Stimulated activated effector memory CD8-positive, alpha-beta T cell treated with anti-CD3 and anti-CD28 coated beads, Interleukin-12 subunit alpha, Interleukin-12 subunit beta, amount 100 ng/mL, for 72 hours (primary cell): ENCODE results near the gene TBL1X.
A peak's percentile ranks its signal among the peaks of the same experiment; 100 is the strongest.
"Not testable (repeated sequence)": the region's sequence is repeated elsewhere in the genome, so short reads cannot be mapped to it uniquely, and the experiment has no call there.

Source experiments
- ATAC-seq: fragments of 150-1000 bp; cut with Tn5 transposase; 2 replicates; pipeline ENCODE4 v1.10.0; 2021
- DNase-seq, 2 donors: peaks; one replicate each; pipeline ENCODE4 v3.0.0; 2021 to 2022; ENCODE audit warnings: low spot score in 2 of 2
- H3K27ac Mint-ChIP-seq: one replicate; pipeline ENCODE4 v1.8.0; 2022; ENCODE audit warnings: mild to moderate bottlenecking, mixed read lengths
- H3K36me3 Mint-ChIP-seq: one replicate; pipeline ENCODE4 v1.8.0; 2022; ENCODE audit warnings: mild to moderate bottlenecking, mixed read lengths
- H3K4me1 Mint-ChIP-seq: one replicate; pipeline ENCODE4 v1.8.0; 2022; ENCODE audit warnings: mixed read lengths
- H3K4me3 Mint-ChIP-seq: one replicate; pipeline ENCODE4 v1.8.0; 2022; ENCODE audit warnings: mild to moderate bottlenecking, mixed read lengths
- H3K9me3 Mint-ChIP-seq: one replicate; pipeline ENCODE4 v1.8.0; 2022; ENCODE audit warnings: mixed read lengths

The TBL1X gene

DNA sequence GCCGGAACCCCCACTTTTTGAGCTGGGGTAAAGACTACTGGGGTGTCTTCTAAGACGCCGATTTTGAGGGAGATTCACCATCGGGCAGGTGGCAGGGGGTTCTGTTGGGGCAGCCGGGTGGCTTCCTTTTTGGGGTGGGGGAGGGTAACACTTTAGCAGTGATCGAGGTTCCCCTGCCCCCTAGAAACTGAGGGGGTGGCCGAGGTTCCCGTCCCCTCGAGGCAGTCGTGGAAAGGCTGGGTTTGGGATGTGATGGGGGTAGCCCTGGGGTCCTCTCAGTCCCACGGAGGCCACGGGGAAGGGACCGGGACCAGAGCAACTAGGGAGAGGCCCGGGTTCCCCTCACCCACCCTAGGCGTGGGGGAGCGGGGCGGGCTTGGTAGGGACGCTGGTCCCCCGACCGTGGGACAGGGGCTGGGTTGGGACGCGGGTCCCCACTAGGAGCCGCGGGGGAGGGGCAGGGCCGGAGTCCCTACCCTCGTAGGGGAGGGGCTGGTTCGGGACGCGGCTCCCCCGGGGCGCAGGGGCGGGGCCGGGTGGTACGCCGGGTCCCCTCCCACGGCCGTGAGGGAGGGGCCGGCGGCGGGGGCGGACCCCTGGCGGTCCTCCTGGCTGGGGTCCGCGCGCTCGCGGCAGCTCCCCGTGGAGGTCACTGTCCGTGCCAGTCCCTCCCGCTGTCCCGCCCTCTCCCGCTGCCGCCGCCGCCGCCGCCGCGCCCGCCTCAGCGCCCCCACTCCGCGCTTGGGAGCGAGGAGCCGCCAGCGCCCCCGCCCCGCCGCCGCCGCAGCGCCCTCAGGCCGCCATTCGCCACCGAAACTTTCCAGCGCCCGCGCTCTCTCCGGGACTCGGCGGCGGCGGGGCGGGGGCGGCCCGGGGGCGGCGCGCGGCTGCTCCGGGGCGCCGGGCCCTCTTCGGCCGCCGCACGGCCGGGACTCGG is at the start of gene TBL1X:
TSS of gene TBL1X (plus strand) at position 624 of the 937 bp plus-strand sequence. CDS start 188,529 bp downstream, outside the sequence.
- Mint-ChIP-seq H3K27ac (peak within 1 kb of the TSS; percentile 82), H3K36me3 (peaks cover 25% of the 10 kb centered on the region), H3K9me3 (no peaks in the 10 kb centered on the region), H3K4me1 (peaks cover 33% of the 10 kb centered on the region), H3K4me3 (peak within 1 kb of the TSS; percentile 72)
- ATAC-seq, result peak; percentile 37
- peak; percentile 36 to 75 for DNase-seq

DNA sequence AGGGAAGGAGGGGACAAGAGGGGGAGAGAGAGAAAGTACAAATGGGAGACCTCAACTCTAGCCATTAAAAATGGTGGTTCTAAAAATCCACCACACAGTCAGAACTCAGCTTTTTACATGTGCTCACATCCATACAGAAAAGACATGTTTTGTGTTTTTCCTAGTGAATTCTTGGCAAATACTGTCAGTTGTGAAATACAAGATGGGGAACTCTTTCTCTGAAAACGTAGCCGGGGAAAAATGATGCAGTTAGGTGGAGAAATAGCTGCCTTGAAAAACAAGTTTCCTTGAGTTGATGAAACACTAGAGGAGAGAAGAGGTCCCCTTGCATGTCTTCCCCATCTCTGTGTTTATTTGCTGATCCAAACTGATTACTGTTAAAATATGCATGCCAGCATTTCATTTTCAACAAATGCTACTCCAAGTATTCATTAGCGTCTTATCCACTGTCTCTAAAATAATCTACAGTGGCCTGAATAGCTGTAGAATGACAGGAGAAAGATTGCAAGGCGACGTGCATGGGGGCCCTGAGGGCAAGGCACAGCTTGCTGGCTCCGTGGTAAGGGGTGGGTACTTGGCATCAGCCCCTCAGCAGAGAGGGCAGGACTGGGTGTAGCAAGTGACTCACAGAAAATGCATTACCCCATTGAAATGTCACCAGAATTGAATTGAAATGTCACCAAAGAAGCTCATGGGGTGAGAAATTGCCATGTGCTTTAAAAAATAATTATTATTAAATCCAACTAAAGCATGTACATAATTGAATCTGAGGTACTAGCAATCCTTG is 48.1 kb upstream of the TBL1X start:
- H3K4me3 Mint-ChIP-seq, result no peak overlapping the region

DNA sequence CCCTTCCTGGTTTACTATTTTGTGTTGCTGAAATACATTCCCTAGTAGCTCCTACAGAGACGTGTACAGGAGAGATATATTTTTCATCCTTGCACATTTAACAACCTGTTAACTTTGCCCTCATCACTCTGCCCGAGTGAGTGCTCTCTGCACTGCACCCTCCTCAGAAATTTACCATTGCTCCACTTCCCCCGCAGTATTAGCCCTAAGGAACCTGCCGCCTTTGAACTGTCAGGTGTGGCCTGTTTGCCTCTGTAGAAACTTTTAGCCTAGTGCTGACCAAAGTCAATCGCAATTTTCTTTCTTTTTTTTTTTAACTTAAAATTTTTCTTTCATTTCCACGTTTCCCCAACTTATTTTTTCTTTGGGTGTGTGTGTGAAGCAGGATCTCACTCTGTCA is 46.6 kb upstream of the TBL1X start:
- H3K36me3 Mint-ChIP-seq, result no peaks in the 10 kb centered on the region
- no peak for ATAC-seq
- H3K9me3 Mint-ChIP-seq, result no peaks in the 10 kb centered on the region
- DNase-seq, result no peak
- peaks cover 12% of the 10 kb centered on the region for H3K4me1 Mint-ChIP-seq
- H3K4me3 Mint-ChIP-seq, result no peak overlapping the region
- no peak overlapping the region for H3K27ac Mint-ChIP-seq

More for the DNA sequence above, 48.1 kb upstream of the TBL1X start:
- H3K27ac Mint-ChIP-seq, result no peak overlapping the region
- H3K36me3 Mint-ChIP-seq, result no peaks in the 10 kb centered on the region
- H3K9me3 Mint-ChIP-seq, result no peaks in the 10 kb centered on the region
- H3K4me1 Mint-ChIP-seq, result peaks cover 12% of the 10 kb centered on the region
- DNase-seq (no peak), ATAC-seq (no peak)

DNA sequence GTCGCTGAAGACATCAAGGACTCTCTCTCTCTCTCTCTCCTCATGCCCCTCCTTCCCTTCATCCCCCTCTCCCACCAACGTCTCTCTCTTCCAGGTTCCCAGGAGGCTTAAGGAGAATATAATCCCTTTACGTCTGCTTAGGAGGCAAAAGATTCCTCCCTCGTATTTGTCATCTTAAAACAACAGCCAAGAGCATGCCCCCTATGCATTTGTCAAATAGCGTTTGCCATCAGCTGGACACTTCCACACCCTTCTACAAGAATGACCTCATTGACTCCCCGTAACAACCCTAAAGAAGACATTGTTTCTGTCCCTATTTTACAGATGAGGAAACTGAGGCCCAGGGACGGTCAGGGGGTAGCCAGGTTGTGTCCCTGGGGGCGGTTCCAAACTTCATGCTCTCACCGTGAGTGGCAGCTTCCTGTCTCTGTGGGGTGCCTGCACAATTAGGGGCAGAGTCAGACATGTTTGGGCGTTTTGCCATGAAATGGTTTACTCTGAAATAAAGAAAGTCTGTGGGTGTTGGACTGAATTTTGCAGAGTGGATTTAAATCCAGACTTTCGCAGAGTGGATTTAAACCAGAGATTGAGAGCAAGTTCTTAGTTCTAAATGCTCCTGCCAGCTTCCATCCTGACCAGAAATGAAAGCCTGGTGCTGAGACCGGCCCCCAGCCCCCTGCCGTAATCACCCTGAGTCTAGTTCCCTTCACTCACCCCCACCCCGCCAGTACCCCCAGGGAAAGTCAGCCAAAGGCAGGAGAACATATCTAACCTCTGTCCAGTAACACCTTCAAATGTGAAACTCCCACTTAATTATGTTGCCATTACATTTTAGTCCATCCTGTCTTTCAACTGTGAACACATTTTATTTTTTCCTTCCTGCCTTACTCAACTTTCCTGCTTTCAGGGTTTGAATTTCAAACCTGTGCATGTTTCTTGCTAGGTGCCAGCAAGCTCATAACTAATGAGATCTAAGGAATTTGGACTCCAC is 44.3 kb upstream of the TBL1X start:
- no peak for DNase-seq
- ATAC-seq, result no peak
- Mint-ChIP-seq H3K27ac (no peak overlapping the region), H3K4me3 (no peak overlapping the region), H3K4me1 (peaks cover 12% of the 10 kb centered on the region), H3K36me3 (no peaks in the 10 kb centered on the region), H3K9me3 (no peaks in the 10 kb centered on the region)

DNA sequence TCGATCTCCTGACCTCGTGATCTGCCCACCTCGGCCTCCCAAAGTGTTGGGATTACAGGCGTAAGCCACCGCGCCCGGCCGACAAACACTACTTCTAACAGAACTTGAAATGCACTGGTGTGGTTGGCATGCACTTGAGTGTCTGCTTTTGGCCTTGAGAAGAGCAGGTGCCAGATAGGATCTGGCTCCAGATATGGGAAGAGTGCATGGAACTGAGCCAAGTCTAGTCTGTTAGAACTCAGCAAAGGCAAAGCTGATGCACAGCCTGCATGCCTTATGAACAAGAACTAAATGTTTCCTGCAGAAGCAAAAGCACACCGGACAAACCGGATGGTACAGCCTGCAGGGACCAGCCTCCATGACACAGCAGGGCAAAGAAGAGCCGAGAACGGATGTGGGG is 35.1 kb upstream of the TBL1X start:
- DNase-seq, result no peak
- Mint-ChIP-seq H3K4me1 (no peaks in the 10 kb centered on the region), H3K4me3 (no peak overlapping the region), H3K36me3 (no peaks in the 10 kb centered on the region), H3K27ac (no peak overlapping the region), H3K9me3 (no peaks in the 10 kb centered on the region)
- ATAC-seq, result no peak

DNA sequence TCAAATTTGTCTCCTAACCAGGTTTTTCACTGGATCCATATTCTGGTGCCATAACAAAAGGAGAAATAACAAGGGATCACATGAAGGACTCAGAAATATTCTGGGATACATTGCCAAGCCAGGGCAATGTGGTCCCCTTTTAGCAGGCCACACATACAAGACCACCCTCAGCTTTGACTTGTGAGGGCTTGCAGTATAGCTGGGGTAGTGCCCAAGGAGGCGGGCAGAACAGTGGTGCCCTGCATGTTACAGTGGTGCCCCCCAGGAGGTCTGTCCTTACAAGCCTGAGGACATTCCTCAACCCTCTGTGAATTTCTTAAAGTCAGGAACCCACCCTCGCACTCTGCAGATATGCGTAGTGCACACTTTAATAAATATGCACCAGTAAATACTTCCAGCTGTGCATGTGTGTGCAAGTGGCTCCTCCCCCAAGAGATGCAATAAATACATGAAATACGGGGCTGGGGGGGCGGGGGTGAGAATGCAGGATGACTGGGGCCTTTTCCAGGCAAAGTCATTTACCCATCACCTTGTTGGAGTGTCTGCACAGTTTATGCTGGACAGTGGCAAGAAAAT is 34.4 kb upstream of the TBL1X start:
- ATAC-seq (no peak), DNase-seq (no peak)
- Mint-ChIP-seq H3K4me3 (no peak overlapping the region), H3K36me3 (no peaks in the 10 kb centered on the region), H3K4me1 (no peaks in the 10 kb centered on the region), H3K9me3 (no peaks in the 10 kb centered on the region), H3K27ac (no peak overlapping the region)

DNA sequence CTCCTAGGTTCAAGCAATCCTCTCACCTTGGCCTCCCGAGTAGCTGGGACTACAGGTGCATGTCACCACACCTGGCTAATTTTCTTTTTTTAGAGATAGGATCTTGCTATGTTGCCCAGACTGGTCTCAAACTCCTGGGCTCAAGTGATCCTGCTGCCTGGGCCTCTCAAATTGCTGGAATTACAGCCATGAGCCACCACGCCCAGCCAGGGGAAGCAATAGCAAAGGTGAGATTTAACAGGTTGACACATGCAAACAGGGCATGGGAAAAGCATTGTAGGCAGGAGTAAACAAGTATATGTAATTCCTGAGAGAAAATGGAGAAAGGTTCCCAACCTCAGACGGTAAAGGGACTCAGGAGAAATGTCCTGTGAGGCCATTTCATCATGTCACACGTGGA is 33.6 kb upstream of the TBL1X start:
- Mint-ChIP-seq H3K36me3 (no peaks in the 10 kb centered on the region), H3K4me1 (no peaks in the 10 kb centered on the region), H3K9me3 (no peaks in the 10 kb centered on the region), H3K4me3 (no peak overlapping the region), H3K27ac (no peak overlapping the region)
- DNase-seq (no peak), ATAC-seq (no peak)

DNA sequence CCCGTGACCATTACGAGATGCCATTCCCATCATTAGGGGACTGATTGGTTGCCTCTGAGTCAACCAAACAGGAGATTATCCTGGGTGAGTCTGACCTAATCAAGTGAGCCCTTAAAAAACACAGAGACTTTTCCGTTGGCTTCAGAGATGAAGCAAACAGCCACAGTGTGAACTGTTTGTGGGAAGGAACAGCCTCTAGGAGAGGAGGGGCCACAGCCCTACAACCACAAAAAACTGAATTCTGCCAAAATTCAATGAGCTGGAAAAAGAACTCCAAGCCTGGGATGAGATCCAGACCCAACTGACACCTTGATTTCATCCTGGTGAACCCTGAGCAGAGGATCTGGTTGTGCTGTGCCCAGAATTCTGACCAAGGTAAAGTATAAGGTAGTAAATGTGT is 31.3 kb upstream of the TBL1X start:
- DNase-seq (no peak), ATAC-seq (no peak)
- H3K4me1 Mint-ChIP-seq, result no peaks in the 10 kb centered on the region
- H3K27ac Mint-ChIP-seq, result no peak overlapping the region
- H3K9me3 Mint-ChIP-seq, result no peaks in the 10 kb centered on the region
- no peak overlapping the region for H3K4me3 Mint-ChIP-seq
- H3K36me3 Mint-ChIP-seq, result no peaks in the 10 kb centered on the region

DNA sequence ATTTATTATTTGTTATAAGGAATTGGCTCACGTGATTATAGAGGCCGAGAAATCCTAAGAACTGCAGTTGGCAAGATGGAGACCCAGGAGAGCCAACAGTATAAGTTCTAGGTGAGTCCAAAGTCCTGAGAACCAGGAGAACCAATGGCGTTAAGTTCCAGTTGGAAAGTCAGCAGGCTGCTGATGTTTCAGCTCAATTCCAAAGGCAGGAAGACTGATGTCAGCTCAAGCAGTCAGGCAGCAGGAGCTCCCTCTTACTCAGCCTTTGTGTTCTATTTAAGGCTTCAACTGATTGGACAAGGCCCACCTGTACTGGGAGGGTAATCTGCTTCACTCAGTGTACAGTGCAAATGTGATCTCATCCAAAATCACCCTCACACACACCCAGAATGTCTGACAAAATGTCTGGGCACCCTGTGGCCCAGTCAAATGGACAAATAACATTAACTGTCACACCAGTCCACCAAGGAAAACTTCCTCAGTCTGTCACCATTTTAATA is 30.8 kb upstream of the TBL1X start:
- Mint-ChIP-seq H3K4me1 (no peaks in the 10 kb centered on the region), H3K36me3 (no peaks in the 10 kb centered on the region), H3K4me3 (no peak overlapping the region), H3K27ac (no peak overlapping the region), H3K9me3 (no peaks in the 10 kb centered on the region)
- no peak for DNase-seq
- no peak for ATAC-seq

DNA sequence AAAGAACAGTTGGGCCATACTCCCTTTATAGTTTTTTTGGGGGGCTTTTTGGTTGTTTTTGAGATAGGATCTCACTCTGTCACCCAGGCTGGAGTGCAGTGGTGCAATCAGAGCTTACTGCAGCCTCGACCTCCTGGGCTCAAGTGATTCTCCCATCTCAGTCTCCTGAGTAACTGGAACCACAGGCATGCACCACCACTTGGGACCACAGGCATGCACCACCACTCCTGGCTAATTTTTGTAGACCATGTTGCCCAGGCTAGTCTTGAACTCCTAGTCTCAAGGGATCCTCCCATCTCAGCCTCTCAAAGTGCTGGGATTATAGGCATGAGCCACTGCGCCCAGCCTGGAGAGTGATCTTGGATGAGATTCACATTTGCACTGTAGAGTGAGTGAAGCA is 29.8 kb upstream of the TBL1X start:
- not testable (repeated sequence) for ATAC-seq, H3K4me3 Mint-ChIP-seq, H3K4me1 Mint-ChIP-seq, DNase-seq, H3K27ac Mint-ChIP-seq, H3K36me3 Mint-ChIP-seq, H3K9me3 Mint-ChIP-seq

DNA sequence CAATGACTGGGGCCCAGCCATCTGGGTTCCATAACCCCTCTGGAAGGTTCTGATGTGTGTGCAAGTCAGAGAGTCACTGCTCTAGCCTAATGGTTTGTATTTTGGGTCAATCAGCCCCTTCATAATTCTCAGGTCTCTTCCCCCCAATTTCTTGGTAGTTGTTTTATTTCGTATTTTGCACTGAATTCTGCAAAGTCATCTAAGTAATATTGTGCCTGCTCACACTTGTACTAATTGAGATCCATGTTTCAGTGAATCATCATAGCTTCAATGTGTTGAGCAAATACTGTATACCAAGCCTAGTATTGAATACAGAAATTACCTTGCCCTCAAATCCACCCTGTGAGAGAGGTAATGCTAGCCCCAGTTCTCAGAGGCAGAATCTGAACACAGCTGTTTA is 28.0 kb upstream of the TBL1X start:
- no peaks in the 10 kb centered on the region for H3K4me1 Mint-ChIP-seq
- no peaks in the 10 kb centered on the region for H3K36me3 Mint-ChIP-seq
- no peak overlapping the region for H3K4me3 Mint-ChIP-seq
- ATAC-seq (no peak), DNase-seq (no peak)
- no peaks in the 10 kb centered on the region for H3K9me3 Mint-ChIP-seq
- no peak overlapping the region for H3K27ac Mint-ChIP-seq

DNA sequence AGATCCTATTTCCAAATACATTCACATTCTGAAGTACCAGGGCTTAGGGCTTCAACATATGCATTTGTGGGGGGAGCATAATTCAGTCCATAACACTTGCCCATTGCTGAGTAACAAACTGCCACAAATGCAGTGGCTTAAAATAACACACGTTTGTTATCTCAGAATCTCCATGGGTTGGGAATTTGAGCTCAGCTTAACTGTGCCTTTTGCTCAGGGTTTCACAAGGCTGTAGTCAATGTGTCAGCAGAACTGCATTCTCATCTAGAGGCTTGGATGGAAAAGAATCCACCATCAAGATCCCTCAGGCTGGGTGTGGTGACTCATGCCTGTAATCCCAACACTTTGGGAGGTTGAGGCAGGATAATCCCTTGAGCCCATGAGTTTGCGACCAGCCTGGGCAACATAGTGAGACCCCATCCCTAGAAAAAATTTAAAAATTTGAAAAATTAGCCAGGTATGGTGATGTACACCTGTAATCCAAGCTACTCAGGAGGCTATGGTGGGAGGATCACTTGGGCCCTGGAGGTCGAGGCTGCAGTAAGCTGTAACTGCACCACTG is 25.8 kb upstream of the TBL1X start:
- H3K27ac Mint-ChIP-seq, result no peak overlapping the region
- H3K36me3 Mint-ChIP-seq, result no peaks in the 10 kb centered on the region
- no peaks in the 10 kb centered on the region for H3K4me1 Mint-ChIP-seq
- ATAC-seq (no peak), DNase-seq (no peak)
- H3K9me3 Mint-ChIP-seq, result no peaks in the 10 kb centered on the region
- no peak overlapping the region for H3K4me3 Mint-ChIP-seq

DNA sequence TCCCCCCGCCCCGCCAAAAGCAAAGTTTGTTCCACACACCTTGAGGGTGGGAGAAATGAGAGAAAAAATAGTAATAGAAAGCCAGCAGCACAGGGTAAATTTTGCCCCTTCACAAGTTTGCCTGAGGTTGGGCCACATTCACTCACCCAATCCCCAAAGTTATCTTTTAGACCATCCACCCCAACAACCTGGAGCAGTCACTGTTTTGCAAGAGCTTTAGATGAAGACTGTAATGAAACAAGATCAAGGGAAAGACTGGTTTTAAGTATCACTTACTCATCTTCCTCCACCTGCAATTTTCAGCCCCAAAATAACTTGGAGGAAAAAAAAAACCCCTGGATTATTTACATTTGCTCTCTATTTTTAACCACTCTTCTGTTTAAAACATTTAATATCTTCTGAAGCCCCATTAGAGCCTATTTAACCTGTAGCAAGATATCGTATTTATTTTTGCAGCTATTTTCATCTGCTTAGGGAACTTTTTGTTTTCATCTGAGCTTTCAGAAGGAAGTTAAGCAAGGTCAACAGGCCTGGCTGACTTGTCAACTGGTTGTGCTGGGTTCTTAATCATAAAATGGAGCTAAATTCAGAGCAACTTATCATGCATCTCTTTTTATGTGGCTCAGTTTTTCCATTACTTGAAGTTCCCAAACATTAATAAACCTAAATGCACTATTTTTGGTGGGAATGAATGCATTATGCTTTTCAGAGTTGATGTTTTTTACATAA is 24.6 kb upstream of the TBL1X start:
- no peak for ATAC-seq
- H3K4me1 Mint-ChIP-seq, result no peaks in the 10 kb centered on the region
- no peak overlapping the region for H3K27ac Mint-ChIP-seq
- no peak for DNase-seq
- no peak overlapping the region for H3K4me3 Mint-ChIP-seq
- no peaks in the 10 kb centered on the region for H3K9me3 Mint-ChIP-seq
- no peaks in the 10 kb centered on the region for H3K36me3 Mint-ChIP-seq

DNA sequence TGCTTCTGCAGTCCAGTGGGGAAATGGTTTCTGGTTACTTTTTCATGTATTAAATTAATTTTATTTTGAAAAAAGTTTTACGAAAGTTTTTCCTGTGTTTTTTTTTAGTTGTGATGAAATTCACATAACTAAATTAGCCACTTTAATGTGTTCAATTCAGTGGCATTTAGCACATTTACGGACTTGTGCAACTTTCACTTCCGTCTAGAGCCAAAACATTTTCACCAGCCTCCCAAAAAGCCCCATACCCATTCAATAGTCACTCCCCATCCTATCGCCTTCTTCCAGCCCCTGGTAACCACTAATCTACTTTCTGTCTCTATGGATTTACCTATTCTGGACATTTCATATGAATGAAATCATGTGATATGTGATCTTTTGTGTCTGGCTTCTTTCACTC is 22.8 kb upstream of the TBL1X start:
- Mint-ChIP-seq H3K4me1 (no peaks in the 10 kb centered on the region), H3K9me3 (no peaks in the 10 kb centered on the region), H3K36me3 (no peaks in the 10 kb centered on the region), H3K4me3 (no peak overlapping the region), H3K27ac (no peak overlapping the region)
- ATAC-seq (no peak), DNase-seq (no peak)
